ENCODE data around the gene TRMU.
"Not testable (repeated sequence)": the region's sequence is repeated elsewhere in the genome, so short reads cannot be mapped to it uniquely, and the experiment has no call there.

TRMU gene

GRCh38 chr22:46299101-46299500 lies 36.4 kb upstream of the TRMU start:
- no peak for DNase-seq (ENCODE audit: low read depth in 2 of 2)

GRCh38 chr22:46300491-46300890 lies 35.0 kb upstream of the TRMU start:
- DNase-seq (ENCODE audit: low read depth in 2 of 2): no peak

GRCh38 chr22:46303347-46303965 lies 32.1 kb upstream of the TRMU start:
- DNase-seq (ENCODE audit: low read depth in 2 of 2): no peak

- DNase-seq (ENCODE audit: low read depth in 2 of 2): no peak
These were observed 27.1 kb upstream of the TRMU start for GRCh38 chr22:46308283-46308988.

GRCh38 chr22:46309526-46310085 lies 25.9 kb upstream of the TRMU start:
- DNase-seq (ENCODE audit: low read depth in 2 of 2): no peak

GRCh38 chr22:46312056-46312455 lies 23.5 kb upstream of the TRMU start:
- DNase-seq (ENCODE audit: low read depth in 2 of 2): no peak

- not testable (repeated sequence) for DNase-seq (ENCODE audit: low read depth in 2 of 2)
These were observed 22.7 kb upstream of the TRMU start for GRCh38 chr22:46312848-46313247.

GRCh38 chr22:46315976-46316375 lies 19.5 kb upstream of the TRMU start:
- no peak for DNase-seq (ENCODE audit: low read depth in 2 of 2)

- DNase-seq (ENCODE audit: low read depth in 2 of 2): no peak
These were observed 17.9 kb upstream of the TRMU start for GRCh38 chr22:46317646-46318045.

- DNase-seq (ENCODE audit: low read depth in 2 of 2): no peak
These were observed 16.9 kb upstream of the TRMU start for GRCh38 chr22:46318576-46318975.

- DNase-seq (ENCODE audit: low read depth in 2 of 2): no peak
These were observed 16.2 kb upstream of the TRMU start for GRCh38 chr22:46319319-46319718.

- no peak for DNase-seq (ENCODE audit: low read depth in 2 of 2)
These were observed 15.3 kb upstream of the TRMU start for GRCh38 chr22:46320166-46320710.

- DNase-seq (ENCODE audit: low read depth in 2 of 2): no peak
These were observed 14.7 kb upstream of the TRMU start for GRCh38 chr22:46320716-46321386.

GRCh38 chr22:46322711-46323110 lies 12.8 kb upstream of the TRMU start:
- no peak for DNase-seq (ENCODE audit: low read depth in 2 of 2)

GRCh38 chr22:46323162-46323561 lies 12.4 kb upstream of the TRMU start:
- no peak for DNase-seq (ENCODE audit: low read depth in 2 of 2)

GRCh38 chr22:46326066-46326680 lies 9.3 kb upstream of the TRMU start:
- DNase-seq (ENCODE audit: low read depth in 2 of 2): no peak

- DNase-seq (ENCODE audit: low read depth in 2 of 2): no peak
These were observed 7.6 kb upstream of the TRMU start for GRCh38 chr22:46327691-46328465.

- no peak for DNase-seq (ENCODE audit: low read depth in 2 of 2)
These were observed 6.7 kb upstream of the TRMU start for GRCh38 chr22:46328797-46329196.

- no peak for DNase-seq (ENCODE audit: low read depth in 2 of 2)
These were observed 5.9 kb upstream of the TRMU start for GRCh38 chr22:46329616-46330015.

GRCh38 chr22:46330426-46330825 lies 5.1 kb upstream of the TRMU start:
- no peak for DNase-seq (ENCODE audit: low read depth in 2 of 2)

- DNase-seq (ENCODE audit: low read depth in 2 of 2): no peak
These were observed 4.0 kb upstream of the TRMU start for GRCh38 chr22:46331496-46331895.
